ENCODE data around the gene DBH.

Gene DBH

GRCh38 chr9:133605446-133605845 is 30.7 kb upstream of the DBH start:
- no peak for FAIRE-seq
- no peak for DNase-seq (ENCODE audit: insufficient read length, low spot score)

GRCh38 chr9:133605856-133606707 is 30.1 kb upstream of the DBH start:
- no peak for FAIRE-seq
- DNase-seq (ENCODE audit: insufficient read length, low spot score) = no peak
- no peak for TF ChIP-seq CTCF (IDR thresholded peaks at IDR 0.05; ENCODE audit: insufficient read depth, missing control alignments)

More at GRCh38 chr9:133605446-133605845, 30.7 kb upstream of the DBH start:
- TF ChIP-seq CTCF (IDR thresholded peaks at IDR 0.05; ENCODE audit: insufficient read depth, missing control alignments) = no peak

- DNase-seq (ENCODE audit: insufficient read length, low spot score) = no peak
- TF ChIP-seq CTCF (IDR thresholded peaks at IDR 0.05; ENCODE audit: insufficient read depth, missing control alignments) = no peak
- FAIRE-seq = no peak
Observed at GRCh38 chr9:133606708-133607025, 29.5 kb upstream of the DBH start.

GRCh38 chr9:133607381-133607780 is 28.8 kb upstream of the DBH start:
- no peak for DNase-seq (ENCODE audit: insufficient read length, low spot score)
- no peak for TF ChIP-seq CTCF (IDR thresholded peaks at IDR 0.05; ENCODE audit: insufficient read depth, missing control alignments)
- FAIRE-seq = no peak

- TF ChIP-seq CTCF (IDR thresholded peaks at IDR 0.05; ENCODE audit: insufficient read depth, missing control alignments) = no peak
- FAIRE-seq = no peak
- DNase-seq (ENCODE audit: insufficient read length, low spot score) = no peak
Observed at GRCh38 chr9:133607976-133608375, 28.2 kb upstream of the DBH start.

- DNase-seq (ENCODE audit: insufficient read length, low spot score) (no peak), FAIRE-seq (no peak)
Observed at GRCh38 chr9:133608382-133608781, 27.8 kb upstream of the DBH start.

More at GRCh38 chr9:133608382-133608781, 27.8 kb upstream of the DBH start:
- no peak for TF ChIP-seq CTCF (IDR thresholded peaks at IDR 0.05; ENCODE audit: insufficient read depth, missing control alignments)
